HG03558 (cell line): Measurements from ENCODE around the gene DYNC2I2.
A peak's percentile ranks its signal among the peaks of the same experiment; 100 is the strongest.
"Not testable (repeated sequence)": the region's sequence is repeated elsewhere in the genome, so short reads cannot be mapped to it uniquely, and the experiment has no call there.

Experiments
- ATAC-seq: cut with Tn5 transposase; IDR thresholded peaks from one replicate; pipeline ENCODE4 v1.9.1; 2021; ENCODE audit warnings: moderate number of reproducible peaks; ENCODE audit not compliant: unreplicated experiment; ENCODE audit errors: extremely low read depth

DYNC2I2 gene

DNA sequence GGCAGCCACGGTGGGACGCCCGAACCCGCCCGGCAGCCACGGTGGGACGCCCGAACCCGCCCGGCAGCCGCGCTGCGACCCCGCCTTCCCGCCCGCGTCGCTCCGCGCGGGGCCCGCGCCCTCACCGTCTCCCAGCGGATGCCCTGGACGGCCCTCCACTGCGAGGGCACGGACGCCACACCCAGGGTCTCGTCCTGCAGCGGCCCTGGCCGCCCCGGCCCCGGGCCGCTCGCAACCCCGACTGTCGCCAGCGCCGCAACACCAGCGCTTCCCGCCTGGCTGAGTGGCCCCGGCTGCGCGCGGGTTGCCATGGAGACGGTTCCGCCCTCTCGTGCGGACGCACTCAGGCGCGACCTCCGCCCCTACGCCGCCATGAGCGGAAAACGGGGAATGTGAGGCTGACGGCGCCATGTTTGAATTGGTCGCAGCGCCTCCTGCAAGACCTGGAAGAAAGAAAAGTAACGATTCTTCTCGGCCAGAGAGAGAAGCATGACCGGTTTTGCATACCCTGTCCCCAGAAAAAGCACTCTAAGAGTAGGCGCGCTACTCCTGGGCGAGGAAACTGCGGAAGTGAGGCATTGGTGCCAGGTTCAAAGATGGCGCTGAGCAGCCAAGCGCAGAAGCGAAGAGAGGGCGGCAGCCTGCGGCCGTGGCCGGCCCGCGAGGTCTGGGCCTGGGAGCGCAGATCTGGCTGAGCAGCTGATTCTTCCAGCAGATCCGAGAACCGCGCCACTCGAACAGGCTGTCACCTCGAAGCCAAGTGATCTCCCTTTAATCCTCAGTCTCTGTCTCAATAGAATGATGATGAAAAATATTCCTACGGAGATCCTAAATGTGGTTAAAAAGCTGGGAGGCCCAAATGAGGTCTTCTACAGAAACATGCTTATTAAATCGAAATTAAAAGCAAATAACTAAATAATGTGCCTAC is at the start of gene DYNC2I2:
DYNC2I2 (minus strand) TSS at position 432 of the 928 bp plus-strand sequence; CDS start at position 311, 121 bp downstream.
- peak; percentile 54 for ATAC-seq

DNA sequence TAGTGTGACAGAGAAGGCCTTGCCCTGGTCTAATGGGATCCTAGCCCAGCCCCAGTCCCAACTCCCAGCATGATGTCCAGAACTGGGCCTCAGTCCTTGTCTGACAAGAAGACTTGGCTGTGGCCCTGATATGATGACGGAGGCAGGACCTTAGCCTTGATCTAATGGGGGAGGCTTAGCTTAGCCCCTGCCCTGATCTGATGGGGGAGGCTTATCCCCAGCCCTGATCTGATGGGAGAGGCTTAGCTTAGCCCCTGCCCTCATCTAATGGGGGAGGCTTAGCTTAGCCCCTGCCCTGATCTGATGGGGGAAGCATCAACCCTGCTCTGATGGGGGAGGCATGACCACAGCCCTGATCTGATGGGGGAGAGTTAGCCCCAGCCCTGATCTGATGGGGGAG is 49.4 kb upstream of the DYNC2I2 start:
- no peak for ATAC-seq

DNA sequence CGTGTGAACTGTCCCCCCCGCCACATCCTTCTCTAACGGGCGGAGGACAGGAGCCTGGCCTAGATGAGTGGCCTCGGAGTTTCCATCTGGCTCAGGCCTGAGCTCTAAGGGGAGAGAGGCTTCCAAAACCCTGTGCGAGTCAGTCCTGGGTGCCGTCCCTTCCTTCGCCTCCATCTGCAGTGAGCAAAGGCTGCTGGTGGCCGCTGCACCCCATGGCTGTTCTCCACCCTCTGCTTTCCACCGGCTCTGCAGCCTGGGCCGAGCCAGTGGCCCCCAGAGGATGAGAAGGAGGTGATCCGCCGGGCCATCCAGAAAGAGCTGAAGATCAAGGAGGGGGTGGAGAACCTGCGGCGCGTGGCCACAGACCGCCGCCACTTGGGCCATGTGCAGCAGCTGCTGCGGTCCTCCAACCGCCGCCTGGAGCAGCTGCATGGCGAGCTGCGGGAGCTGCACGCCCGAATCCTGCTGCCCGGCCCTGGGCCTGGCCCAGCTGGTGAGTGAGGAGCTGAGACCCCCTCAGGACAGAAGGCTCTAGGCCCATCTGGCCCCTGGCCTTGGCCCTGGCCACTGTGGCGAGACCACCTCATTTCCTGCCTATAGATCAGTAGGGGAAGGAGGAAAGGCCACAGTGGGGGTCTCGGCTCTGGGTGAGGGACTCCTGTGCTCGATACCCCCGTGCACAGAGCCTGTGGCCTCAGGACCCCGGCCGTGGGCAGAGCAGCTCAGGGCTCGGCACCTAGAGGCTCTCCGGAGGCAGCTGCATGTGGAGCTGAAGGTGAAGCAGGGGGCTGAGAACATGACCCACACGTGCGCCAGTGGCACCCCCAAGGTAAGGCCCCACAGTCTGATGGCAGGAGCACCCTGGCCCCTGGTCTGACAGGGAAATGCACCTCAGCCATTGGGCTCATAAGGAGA is 48.7 kb upstream of the DYNC2I2 start:
- ATAC-seq: no peak

DNA sequence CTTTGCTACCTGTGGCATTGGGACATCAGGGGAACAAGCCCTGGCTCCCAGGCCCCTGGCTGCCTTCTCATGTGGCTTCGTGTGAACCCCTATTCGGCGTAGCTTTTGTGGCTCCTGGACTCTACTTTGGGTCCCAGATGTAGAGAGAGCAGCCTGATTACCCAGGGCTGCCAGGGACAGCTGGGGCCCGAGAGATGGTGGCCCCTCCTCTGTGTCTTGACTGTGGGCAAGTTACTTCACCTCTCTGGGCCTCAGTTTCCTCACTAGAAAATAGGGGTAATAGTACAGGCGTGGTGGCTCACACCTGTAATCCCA is 47.7 kb upstream of the DYNC2I2 start:
- ATAC-seq: no peak

GRCh38 chr9:128703616-128704355 is 47.1 kb upstream of the DYNC2I2 start:
- ATAC-seq: no peak

DNA sequence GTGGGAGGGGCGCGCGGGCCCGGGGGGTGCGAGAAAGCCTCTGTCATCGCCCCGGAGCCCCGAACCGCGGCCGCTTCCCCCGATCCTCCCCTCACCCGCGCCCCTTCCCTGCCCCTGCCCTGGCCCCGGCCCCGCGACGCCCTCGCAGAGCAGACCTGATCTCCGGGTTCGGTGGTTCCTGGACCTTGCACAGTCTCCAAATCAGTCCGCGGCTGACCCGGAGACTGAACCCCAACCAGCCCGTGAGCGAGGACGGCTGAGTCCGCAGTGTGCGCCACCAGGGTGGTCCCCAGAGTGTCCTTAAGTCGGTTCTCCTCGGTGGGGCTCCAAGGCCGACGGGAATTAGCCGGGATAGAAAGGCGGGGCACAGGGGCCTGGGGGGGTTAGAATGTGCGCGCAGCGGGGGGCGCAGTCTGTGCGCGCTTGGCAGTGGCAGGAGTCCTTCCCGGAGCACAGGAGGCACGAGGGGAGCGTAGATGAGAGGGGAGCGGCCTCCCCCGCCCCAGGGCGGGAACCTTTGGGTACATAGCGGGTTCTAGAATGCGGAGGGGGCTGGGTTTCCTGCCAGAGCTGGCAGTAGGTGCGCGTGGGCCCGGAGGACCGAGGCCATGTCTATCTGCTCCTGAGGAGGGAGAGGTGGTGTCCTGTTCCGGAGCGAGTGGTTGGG is 46.4 kb upstream of the DYNC2I2 start:
- ATAC-seq: no peak

- ATAC-seq: peak; percentile 48
Observed at GRCh38 chr9:128702445-128702948, 45.9 kb upstream of the DYNC2I2 start, which contains the start of gene PKN3. PKN3 (plus strand) TSS chr9:128702503; CDS start chr9:128702916, 413 bp downstream.

GRCh38 chr9:128701227-128701854 is 44.7 kb upstream of the DYNC2I2 start:
- ATAC-seq: no peak

GRCh38 chr9:128699096-128699795 is 42.6 kb upstream of the DYNC2I2 start:
- not testable (repeated sequence) for ATAC-seq

- ATAC-seq: no peak
Observed at GRCh38 chr9:128696923-128697707, 40.5 kb upstream of the DYNC2I2 start.

DNA sequence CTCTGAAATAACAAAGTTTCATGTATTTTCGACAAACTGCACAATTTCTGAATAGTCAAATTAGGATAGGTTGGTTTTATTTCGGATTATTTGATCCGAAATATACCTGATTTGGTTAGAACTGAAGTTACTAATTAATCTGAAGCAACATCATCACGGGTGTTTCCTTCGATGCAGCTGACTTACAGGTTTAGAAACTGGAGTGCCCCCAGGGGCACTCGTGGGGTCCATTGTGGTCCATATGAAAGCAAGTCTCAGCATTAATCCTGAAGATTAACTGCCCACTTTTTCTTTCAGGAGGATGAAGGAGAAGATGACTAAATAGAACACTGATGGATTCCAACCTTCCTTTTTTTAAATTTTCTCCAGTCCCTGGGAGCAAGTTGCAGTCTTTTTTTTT is 37.7 kb upstream of the DYNC2I2 start:
- ATAC-seq: no peak

GRCh38 chr9:128693738-128694137 is 37.1 kb upstream of the DYNC2I2 start:
- not testable (repeated sequence) for ATAC-seq

DNA sequence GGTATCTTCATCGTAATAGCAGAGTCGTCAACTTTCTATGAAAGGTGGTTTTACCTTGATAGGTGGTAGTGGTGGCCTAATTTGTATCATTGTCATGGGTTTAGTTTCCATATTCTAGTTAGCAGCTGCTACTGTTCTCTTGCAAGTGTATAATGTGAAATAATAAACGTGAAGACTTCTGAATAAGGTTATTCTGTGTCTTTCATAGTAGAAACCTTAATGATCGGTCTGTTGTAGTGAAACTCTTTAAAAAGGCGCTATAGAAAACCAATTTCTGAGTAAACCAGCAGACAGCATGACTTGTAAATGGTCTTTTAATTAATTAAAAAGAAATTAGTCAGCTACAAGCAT is 34.0 kb upstream of the DYNC2I2 start:
- ATAC-seq: no peak

- ATAC-seq: no peak
Observed at GRCh38 chr9:128689820-128690683, 33.4 kb upstream of the DYNC2I2 start.

DNA sequence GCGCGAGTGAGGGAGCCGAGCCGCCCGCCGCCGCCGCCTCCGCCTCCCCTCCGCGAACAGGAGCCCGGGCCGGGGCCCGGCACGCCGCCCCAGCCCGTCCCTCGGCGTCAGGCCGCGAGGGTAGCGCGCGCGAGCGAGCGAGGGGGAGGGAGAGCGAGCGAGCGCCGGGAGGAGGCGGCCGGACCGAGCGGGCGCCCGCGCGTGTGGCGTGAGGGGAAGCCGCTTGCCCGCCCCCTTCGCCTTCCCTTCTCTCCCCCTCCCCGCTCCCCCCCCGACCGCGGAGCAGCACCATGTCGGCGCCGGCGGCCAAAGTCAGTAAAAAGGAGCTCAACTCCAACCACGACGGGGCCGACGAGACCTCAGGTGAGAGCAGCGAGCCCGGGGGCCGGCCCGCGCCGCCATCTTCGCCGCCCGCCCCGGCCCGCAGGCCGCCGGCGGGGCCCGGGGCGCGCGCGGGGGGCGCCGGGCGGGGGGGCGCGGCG is 32.7 kb upstream of the DYNC2I2 start:
- no peak for ATAC-seq

DNA sequence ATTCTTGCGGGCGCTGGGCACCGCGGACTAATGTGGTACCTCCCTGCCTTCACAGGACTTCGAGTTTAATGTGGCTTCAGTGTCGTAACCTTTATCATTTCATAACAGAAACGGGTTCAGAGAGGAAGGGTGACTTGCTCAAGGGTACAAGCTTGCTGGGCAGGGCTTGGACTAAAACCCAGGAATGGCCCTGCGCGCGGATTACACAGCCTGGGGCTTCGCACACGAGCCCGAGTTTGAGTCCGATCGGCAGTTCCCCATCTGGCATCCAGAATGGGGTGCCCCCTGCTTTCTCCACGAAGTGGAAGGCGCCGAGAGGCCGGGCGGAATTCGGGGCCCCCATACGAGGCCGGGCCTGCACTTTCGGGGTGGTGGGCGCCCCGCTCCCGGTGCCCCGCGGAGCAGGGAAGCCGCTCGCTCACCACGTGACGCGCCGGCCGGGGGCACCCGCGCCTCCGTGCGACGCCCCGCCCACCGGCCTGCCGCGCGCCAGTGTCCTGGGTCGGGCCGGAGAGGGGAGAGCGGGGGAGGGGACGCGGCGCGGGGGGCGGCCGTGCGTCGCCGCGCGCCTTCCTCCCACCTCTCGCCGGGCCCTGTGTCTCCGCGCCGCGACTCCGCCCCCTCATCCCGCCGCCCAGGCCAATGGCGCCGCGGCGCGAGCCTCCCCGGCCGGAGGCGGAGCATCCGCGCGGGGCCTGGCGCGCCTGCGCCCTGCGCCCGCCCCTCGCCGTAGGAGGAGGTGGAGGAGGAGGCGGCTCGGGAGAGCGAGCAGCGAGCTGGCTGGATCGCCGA is 32.0 kb upstream of the DYNC2I2 start, which contains the start of gene SET:
SET (plus strand) TSS at position 722 of the 792 bp plus-strand sequence. CDS start 361 bp downstream, outside the sequence.
- ATAC-seq: peak; percentile 49
